AG04450 (cell line): ENCODE results near the gene EXOC8. TPM values are rescaled to one million over a fixed set of nuclear protein-coding genes. Genes with fewer than 3 reads are reported as not detected.

Source experiments
- CTCF ChIA-PET: fragments of 300-600, 350-600 bp; formaldehyde crosslinking; extraction: SDS; loops from one replicate; lab custom pipeline; 2022; ENCODE audit warnings: antibody characterized with exemption, inconsistent platforms; lab: Charles Lee
- POLR2A ChIA-PET: fragments of 350-600 bp; formaldehyde crosslinking; extraction: SDS; loops from one replicate; lab custom pipeline; 2021; ENCODE audit warnings: antibody characterized with exemption, inconsistent platforms; lab: Yijun Ruan, JAX
- DNase-seq: peaks from one replicate; pipeline ENCODE4 v3.0.0-alpha.2; 2011; ENCODE audit warnings: low read depth, low spot score
- H3K27ac ChIP-seq: one replicate; pipeline ENCODE4 v1.5.1; 2012; ENCODE audit warnings: low read depth, low read length, control low read depth
- H3K27me3 ChIP-seq: one replicate; pipeline ENCODE4 v1.6.0; 2012; ENCODE audit warnings: low read length; ENCODE audit not compliant: control insufficient read depth, insufficient read depth
- H3K4me3 ChIP-seq: 2 replicates; pipeline ENCODE4 v1.5.1; 2011; ENCODE audit warnings: mild to moderate bottlenecking, low read depth, low read length, control low read depth
- H3K9me3 ChIP-seq: 2 replicates; pipeline ENCODE4 v1.5.1; 2012; ENCODE audit warnings: low read length; ENCODE audit not compliant: control insufficient read depth, insufficient read depth
- polyA plus RNA-seq: library from polyadenylated mRNA; depleted of rRNA; stranded (reverse); fragments of >200 nt; gene quantifications from 2 replicates; pipeline ENCODE4 v1.2.3, GENCODE V29; 2011
- TF ChIP-seq, protein P1 (sequence below): IDR thresholded peaks from 2 replicates; pipeline ENCODE4 v1.5.1; 2011; ENCODE audit warnings: low read depth, low read length, control low read depth, inconsistent platforms

EXOC8 gene
- polyA plus RNA-seq, 1 experiment, result 5.0 TPM

GRCh38 chr1:231374394-231374793, 36.7 kb upstream of the EXOC8 start:
- H3K27me3 ChIP-seq, result no peaks in the 10 kb centered on the region
- CTCF ChIA-PET, result interaction anchor here (0.8 to 1.7 kb wide), 4 partner anchors 14 to 216 kb away, joined by 3 to 6 read pairs (median 4); no protein-coding TSS in a partner anchor
- no peak overlapping the region for H3K27ac ChIP-seq
- POLR2A ChIA-PET, result no interaction called here
- TF ChIP-seq, protein P1, sequence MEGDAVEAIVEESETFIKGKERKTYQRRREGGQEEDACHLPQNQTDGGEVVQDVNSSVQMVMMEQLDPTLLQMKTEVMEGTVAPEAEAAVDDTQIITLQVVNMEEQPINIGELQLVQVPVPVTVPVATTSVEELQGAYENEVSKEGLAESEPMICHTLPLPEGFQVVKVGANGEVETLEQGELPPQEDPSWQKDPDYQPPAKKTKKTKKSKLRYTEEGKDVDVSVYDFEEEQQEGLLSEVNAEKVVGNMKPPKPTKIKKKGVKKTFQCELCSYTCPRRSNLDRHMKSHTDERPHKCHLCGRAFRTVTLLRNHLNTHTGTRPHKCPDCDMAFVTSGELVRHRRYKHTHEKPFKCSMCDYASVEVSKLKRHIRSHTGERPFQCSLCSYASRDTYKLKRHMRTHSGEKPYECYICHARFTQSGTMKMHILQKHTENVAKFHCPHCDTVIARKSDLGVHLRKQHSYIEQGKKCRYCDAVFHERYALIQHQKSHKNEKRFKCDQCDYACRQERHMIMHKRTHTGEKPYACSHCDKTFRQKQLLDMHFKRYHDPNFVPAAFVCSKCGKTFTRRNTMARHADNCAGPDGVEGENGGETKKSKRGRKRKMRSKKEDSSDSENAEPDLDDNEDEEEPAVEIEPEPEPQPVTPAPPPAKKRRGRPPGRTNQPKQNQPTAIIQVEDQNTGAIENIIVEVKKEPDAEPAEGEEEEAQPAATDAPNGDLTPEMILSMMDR, result no peak
- H3K9me3 ChIP-seq, result no peaks in the 10 kb centered on the region
- no peak overlapping the region for H3K4me3 ChIP-seq
- DNase-seq, result no peak

- TF ChIP-seq, protein P1, result no peak
- Histone ChIP-seq H3K27me3 (no peaks in the 10 kb centered on the region), H3K4me3 (no peak overlapping the region), H3K9me3 (no peaks in the 10 kb centered on the region), H3K27ac (no peak overlapping the region)
- ChIA-PET CTCF (no interaction called here), POLR2A (no interaction called here)
- DNase-seq, result no peak
Observed at GRCh38 chr1:231372501-231372900, 34.8 kb upstream of the EXOC8 start.

GRCh38 chr1:231369282-231369681, 31.6 kb upstream of the EXOC8 start:
- POLR2A ChIA-PET, result no interaction called here
- H3K27ac ChIP-seq, result no peak overlapping the region
- no peak for DNase-seq
- H3K9me3 ChIP-seq, result no peaks in the 10 kb centered on the region
- TF ChIP-seq, protein P1, result no peak; the same call in 1 of the 2 replicates
- CTCF ChIA-PET, result interaction anchor here (0.6 kb wide), 1 partner anchor 46 kb away, joined by 3 read pairs; no protein-coding TSS in a partner anchor
- no peak overlapping the region for H3K4me3 ChIP-seq
- no peaks in the 10 kb centered on the region for H3K27me3 ChIP-seq

GRCh38 chr1:231364192-231364591, 26.5 kb upstream of the EXOC8 start:
- TF ChIP-seq, protein P1, result no peak
- DNase-seq, result no peak
- POLR2A ChIA-PET, result no interaction called here
- no peaks in the 10 kb centered on the region for H3K9me3 ChIP-seq
- no peak overlapping the region for H3K4me3 ChIP-seq
- no peaks in the 10 kb centered on the region for H3K27me3 ChIP-seq
- CTCF ChIA-PET, result interaction anchor here (3.5 kb wide), 1 partner anchor 227 kb away, joined by 33 read pairs; no protein-coding TSS in a partner anchor
- H3K27ac ChIP-seq, result no peak overlapping the region

DNA sequence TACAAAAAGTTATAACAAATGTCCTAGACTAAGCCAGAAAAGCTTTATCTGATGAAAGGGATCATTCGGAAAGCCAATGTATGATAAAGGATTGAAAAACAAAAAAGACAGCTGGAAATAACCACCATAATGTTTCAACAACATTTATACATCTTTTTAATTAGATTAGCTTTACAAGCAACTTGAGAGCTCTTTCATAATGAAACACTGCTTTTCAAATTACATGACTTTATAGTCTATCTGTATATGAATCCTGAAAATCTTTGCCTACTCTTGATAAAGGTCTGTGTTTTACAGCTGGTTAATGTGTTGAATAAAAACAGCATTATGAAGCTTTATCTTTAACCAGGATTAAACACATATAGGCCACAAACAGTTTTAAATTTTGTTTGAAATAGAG, 26.0 kb upstream of the EXOC8 start:
- Histone ChIP-seq H3K4me3 (no peak overlapping the region), H3K9me3 (no peaks in the 10 kb centered on the region), H3K27me3 (no peaks in the 10 kb centered on the region), H3K27ac (no peak overlapping the region)
- no peak for DNase-seq
- ChIA-PET CTCF (interaction anchor here (1.1 to 3.5 kb wide), 2 partner anchors 227 to 238 kb away, joined by 4 to 33 read pairs; no protein-coding TSS in a partner anchor), POLR2A (interaction anchor here (0.7 kb wide), 1 partner anchor 127 kb away, joined by 6 read pairs; no protein-coding TSS in a partner anchor)
- TF ChIP-seq, protein P1, result no peak
